Measurements from ENCODE around the gene ARHGAP29. TPM values are rescaled to one million over a fixed set of nuclear protein-coding genes. Genes with fewer than 3 reads are reported as not detected.

ARHGAP29 gene, protein sequence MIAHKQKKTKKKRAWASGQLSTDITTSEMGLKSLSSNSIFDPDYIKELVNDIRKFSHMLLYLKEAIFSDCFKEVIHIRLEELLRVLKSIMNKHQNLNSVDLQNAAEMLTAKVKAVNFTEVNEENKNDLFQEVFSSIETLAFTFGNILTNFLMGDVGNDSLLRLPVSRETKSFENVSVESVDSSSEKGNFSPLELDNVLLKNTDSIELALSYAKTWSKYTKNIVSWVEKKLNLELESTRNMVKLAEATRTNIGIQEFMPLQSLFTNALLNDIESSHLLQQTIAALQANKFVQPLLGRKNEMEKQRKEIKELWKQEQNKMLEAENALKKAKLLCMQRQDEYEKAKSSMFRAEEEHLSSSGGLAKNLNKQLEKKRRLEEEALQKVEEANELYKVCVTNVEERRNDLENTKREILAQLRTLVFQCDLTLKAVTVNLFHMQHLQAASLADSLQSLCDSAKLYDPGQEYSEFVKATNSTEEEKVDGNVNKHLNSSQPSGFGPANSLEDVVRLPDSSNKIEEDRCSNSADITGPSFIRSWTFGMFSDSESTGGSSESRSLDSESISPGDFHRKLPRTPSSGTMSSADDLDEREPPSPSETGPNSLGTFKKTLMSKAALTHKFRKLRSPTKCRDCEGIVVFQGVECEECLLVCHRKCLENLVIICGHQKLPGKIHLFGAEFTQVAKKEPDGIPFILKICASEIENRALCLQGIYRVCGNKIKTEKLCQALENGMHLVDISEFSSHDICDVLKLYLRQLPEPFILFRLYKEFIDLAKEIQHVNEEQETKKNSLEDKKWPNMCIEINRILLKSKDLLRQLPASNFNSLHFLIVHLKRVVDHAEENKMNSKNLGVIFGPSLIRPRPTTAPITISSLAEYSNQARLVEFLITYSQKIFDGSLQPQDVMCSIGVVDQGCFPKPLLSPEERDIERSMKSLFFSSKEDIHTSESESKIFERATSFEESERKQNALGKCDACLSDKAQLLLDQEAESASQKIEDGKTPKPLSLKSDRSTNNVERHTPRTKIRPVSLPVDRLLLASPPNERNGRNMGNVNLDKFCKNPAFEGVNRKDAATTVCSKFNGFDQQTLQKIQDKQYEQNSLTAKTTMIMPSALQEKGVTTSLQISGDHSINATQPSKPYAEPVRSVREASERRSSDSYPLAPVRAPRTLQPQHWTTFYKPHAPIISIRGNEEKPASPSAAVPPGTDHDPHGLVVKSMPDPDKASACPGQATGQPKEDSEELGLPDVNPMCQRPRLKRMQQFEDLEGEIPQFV
- total RNA-seq: 1.5 TPM in 2 replicates
- long read RNA-seq, partial matches to known transcripts: 0 of 1 reads
- long read RNA-seq, other reads (novel, unspliced or antisense): 1 of 1 reads

DNA sequence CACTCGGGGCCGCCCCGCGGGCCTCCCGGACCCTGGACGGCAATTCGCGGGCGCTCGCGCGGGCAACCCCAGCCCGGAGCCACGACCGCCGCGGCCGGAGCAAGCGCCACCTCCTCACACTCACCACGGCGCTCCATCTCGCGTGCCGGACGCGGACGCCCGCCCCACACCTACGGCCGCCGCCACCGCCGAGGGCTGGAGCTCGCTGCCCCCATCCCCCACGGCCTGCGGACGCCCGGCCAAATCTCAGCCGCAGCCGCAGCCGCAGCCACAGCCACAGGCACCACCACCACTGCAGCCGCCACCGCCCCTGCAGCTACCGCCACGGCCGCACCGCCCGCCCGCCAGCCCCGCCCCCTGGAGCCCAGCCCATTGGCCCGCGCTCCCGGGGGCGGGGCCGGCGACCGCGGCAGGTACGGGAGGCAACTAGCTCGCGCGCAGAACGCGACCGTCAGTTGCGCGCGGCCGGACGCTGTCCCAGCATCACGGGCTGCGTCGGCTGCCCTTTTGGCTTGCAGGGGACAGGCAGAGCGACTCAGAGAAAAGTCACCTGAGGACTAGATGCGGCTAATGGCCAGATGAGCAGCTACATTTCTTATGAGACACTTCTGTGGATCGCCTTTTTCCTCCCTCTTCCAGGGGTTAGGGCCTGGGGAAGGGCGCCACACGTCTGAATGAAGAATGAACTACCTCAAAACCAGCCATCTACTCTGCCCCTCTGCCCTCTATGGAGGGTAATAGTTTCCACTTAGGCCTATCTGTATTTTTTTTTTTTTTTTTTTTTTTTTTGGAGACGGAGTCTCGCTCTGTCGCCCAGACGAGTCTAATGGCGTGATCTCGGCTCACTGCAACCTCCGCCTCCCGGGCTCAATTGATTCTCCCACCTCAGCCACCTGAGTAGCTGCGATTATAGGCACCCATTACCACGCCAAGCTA, at the start of gene ARHGAP29:
TSS of gene ARHGAP29 (minus strand) at position 294 of the 936 bp plus-strand sequence. CDS start 5,973 bp downstream, outside the sequence.
- Mint-ChIP-seq H3K4me3 (peak within 1 kb of the TSS; percentile 80), H3K27me3 (ENCODE audit: low read depth) (peaks cover 87% of the 10 kb centered on the region), H3K27ac (ENCODE audit: unreplicated experiment) (no peak within 1 kb of the TSS), H3K9me3 (no peaks in the 10 kb centered on the region), H3K4me1 (peaks cover 4% of the 10 kb centered on the region), H3K36me3 (ENCODE audit: low read depth) (no peaks in the 10 kb centered on the region)
- TF ChIP-seq, protein P1, sequence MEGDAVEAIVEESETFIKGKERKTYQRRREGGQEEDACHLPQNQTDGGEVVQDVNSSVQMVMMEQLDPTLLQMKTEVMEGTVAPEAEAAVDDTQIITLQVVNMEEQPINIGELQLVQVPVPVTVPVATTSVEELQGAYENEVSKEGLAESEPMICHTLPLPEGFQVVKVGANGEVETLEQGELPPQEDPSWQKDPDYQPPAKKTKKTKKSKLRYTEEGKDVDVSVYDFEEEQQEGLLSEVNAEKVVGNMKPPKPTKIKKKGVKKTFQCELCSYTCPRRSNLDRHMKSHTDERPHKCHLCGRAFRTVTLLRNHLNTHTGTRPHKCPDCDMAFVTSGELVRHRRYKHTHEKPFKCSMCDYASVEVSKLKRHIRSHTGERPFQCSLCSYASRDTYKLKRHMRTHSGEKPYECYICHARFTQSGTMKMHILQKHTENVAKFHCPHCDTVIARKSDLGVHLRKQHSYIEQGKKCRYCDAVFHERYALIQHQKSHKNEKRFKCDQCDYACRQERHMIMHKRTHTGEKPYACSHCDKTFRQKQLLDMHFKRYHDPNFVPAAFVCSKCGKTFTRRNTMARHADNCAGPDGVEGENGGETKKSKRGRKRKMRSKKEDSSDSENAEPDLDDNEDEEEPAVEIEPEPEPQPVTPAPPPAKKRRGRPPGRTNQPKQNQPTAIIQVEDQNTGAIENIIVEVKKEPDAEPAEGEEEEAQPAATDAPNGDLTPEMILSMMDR (conservative IDR thresholded peaks at IDR 0.05): no peak
- peak; percentile 73 for DNase-seq (ENCODE audit: low read depth, low spot score)

DNA sequence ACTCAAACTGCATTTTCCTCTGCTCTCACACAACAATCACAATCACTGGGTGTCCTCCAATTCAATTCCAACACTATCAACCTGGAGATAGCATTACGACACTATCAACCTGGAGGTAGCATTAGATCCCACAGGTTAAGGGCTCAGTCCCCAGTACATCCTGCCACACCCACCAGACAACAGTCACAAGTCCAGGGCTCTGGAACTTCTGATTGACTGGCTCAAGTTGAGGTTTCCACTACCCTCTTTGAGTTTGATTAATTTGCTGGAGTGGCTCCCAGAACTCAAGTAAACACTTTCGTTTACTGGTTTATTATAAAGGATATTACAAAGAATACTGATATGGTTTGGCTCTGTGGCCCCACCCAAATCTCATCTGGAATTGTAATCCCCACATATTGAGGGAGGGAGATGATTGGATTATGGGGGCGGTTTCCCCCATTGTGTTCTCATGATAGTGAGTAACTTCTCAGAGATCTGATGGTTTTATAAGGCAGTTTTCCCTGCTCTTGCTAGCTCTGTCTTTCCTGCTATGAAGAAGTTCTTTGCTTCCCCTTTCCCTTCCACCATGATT, 49.6 kb upstream of the ARHGAP29 start:
- Mint-ChIP-seq H3K4me1 (no peaks in the 10 kb centered on the region), H3K27me3 (ENCODE audit: low read depth) (peaks cover 24% of the 10 kb centered on the region), H3K9me3 (no peaks in the 10 kb centered on the region), H3K36me3 (ENCODE audit: low read depth) (no peaks in the 10 kb centered on the region), H3K27ac (ENCODE audit: unreplicated experiment) (no peak overlapping the region), H3K4me3 (no peak overlapping the region)
- TF ChIP-seq, protein P1 (conservative IDR thresholded peaks at IDR 0.05): no peak
- DNase-seq (ENCODE audit: low read depth, low spot score): no peak

DNA sequence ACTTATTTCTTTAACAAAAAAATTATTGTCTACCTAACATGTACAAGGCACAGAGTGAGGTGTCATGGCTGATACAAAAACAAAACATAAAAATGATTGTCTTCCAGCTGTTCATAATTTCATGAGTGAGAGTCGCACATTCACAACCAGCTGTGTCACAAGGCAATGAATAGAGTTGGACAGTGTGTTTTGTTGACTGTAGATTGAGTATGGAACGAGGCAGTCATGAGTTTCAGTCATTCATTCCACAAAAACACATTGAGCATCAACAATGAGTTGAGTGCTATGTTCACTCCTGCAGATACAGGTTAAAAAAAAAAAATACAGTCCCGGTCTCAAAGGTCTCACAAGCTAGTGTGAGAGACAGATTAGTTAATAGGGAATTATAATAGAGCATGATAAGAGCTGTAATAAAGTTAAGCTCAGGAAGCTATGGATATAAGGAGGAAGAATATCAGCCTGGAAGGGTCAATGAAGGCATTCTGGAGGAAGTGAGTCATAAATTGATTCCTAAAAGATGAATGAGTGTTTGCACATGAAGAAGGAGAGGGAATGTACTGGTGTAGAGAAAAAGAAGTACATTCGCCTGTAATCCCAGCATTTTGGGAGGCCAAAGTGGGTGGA, 47.8 kb upstream of the ARHGAP29 start:
- no peak for DNase-seq (ENCODE audit: low read depth, low spot score)
- Mint-ChIP-seq H3K9me3 (no peaks in the 10 kb centered on the region), H3K27ac (ENCODE audit: unreplicated experiment) (no peak overlapping the region), H3K27me3 (ENCODE audit: low read depth) (peaks cover 12% of the 10 kb centered on the region), H3K4me3 (no peak overlapping the region), H3K36me3 (ENCODE audit: low read depth) (no peaks in the 10 kb centered on the region), H3K4me1 (no peaks in the 10 kb centered on the region)
- TF ChIP-seq, protein P1 (conservative IDR thresholded peaks at IDR 0.05): no peak

DNA sequence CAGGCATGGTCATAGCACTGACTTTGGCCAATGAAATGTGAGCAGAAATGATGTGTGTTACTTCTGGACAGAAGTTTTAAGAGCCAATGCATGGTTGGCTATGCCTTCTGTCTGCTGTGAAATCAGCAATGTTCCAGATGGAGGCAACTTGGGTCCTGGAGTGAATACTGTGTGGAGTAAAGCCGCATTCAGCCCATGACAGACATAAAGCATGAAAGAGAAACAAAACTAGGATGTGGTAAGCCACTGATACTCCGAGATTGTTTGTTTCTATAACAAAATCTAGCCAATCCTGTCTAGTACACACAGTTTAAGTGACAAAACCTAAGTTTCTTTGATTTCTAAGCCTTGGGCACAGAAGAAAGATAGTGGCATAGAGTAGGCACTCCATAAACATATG, 47.1 kb upstream of the ARHGAP29 start:
- no peaks in the 10 kb centered on the region for H3K36me3 Mint-ChIP-seq (ENCODE audit: low read depth)

More for the DNA sequence above, 47.1 kb upstream of the ARHGAP29 start:
- Mint-ChIP-seq H3K4me3 (no peak overlapping the region), H3K9me3 (no peaks in the 10 kb centered on the region), H3K4me1 (no peaks in the 10 kb centered on the region), H3K27ac (ENCODE audit: unreplicated experiment) (no peak overlapping the region), H3K27me3 (ENCODE audit: low read depth) (peaks cover 10% of the 10 kb centered on the region)
- TF ChIP-seq, protein P1 (conservative IDR thresholded peaks at IDR 0.05): no peak
- DNase-seq (ENCODE audit: low read depth, low spot score): no peak

Data from neural crest cell (in vitro differentiated cells).